ENCODE results near the gene BMP6. TPM values are rescaled to one million over a fixed set of nuclear protein-coding genes. Genes with fewer than 3 reads are reported as not detected.
A peak's percentile ranks its signal among the peaks of the same experiment; 100 is the strongest.

BMP6 gene
- total RNA-seq, 1 experiment from 2014 or later, result 0.15 TPM

GRCh38 chr6:7759320-7759719 is 33.4 kb downstream of the BMP6 start:
- Histone ChIP-seq H3K27ac (ENCODE audit: low read length) (no peak overlapping the region), H3K9ac (ENCODE audit: low read length) (no peak overlapping the region), H3K9me2 (replicated peaks; ENCODE audit: low read length) (no peaks in the 10 kb centered on the region), H3K4me2 (ENCODE audit: low read length) (no peak overlapping the region), H3K9me3 (ENCODE audit: low read length) (no peaks in the 10 kb centered on the region), H4K20me1 (ENCODE audit: low read length) (no peaks in the 10 kb centered on the region), H2AFZ (ENCODE audit: low read length) (no peak overlapping the region), H3K4me1 (ENCODE audit: insufficient read depth, low read length) (peaks cover 24% of the 10 kb centered on the region), H3K79me2 (ENCODE audit: low read length) (no peaks in the 10 kb centered on the region), H3F3A (ENCODE audit: low read length, unreplicated experiment) (no peaks in the 10 kb centered on the region), H3K4me3 (ENCODE audit: low read length) (no peak overlapping the region), H3K27me3 (ENCODE audit: low read length) (no peaks in the 10 kb centered on the region), H3K36me3 (ENCODE audit: low read depth, low read length) (no peaks in the 10 kb centered on the region)
- no peak for TF ChIP-seq EZH2phosphoT487 (IDR thresholded peaks at IDR 0.05; ENCODE audit: borderline replicate concordance, low read length)
- no peak for TF ChIP-seq EZH2 (IDR thresholded peaks at IDR 0.05; ENCODE audit: low read length, unreplicated experiment)
- TF ChIP-seq CTCF (conservative IDR thresholded peaks at IDR 0.05; ENCODE audit: low read depth, low read length), result no peak
- DNase-seq, result no peak
- no peak for ATAC-seq
- intact Hi-C loops (cut with micrococcal nuclease), result no loop called here
- POLR2A ChIA-PET (ENCODE audit: unreplicated experiment), result interaction anchor here (0.6 kb wide), 2 partner anchors 221 to 280 kb away, joined by 11 to 33 read pairs; no protein-coding TSS in a partner anchor
- CTCF ChIA-PET, result no interaction called here
- no TSS peak for BruUV-seq (replicated peaks)

DNA sequence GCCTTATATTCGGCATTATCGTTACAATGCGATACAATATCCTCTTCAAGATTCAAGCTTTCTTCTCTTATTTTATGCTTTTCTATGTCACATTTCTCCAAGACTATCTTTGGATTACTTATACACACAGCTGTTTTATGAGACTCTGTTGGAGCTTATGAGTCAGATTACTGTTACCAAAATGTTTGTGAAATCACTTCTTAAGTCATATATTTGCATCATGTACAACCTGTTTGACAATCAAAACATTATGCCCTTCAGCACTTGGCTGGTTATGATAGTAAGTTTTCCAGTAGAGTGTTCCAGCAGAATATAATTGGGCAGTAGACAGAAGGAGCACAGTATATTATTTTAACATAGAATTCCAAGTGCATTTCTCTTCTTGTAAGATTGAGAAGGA is 35.2 kb downstream of the BMP6 start:
- Histone ChIP-seq H3K9me2 (replicated peaks; ENCODE audit: low read length) (no peaks in the 10 kb centered on the region), H3K79me2 (ENCODE audit: low read length) (no peaks in the 10 kb centered on the region), H3K9me3 (ENCODE audit: low read length) (no peaks in the 10 kb centered on the region), H2AFZ (ENCODE audit: low read length) (no peak overlapping the region), H3F3A (ENCODE audit: low read length, unreplicated experiment) (no peaks in the 10 kb centered on the region), H3K27ac (ENCODE audit: low read length) (no peak overlapping the region), H3K27me3 (ENCODE audit: low read length) (no peaks in the 10 kb centered on the region), H3K4me3 (ENCODE audit: low read length) (no peak overlapping the region), H3K9ac (ENCODE audit: low read length) (no peak overlapping the region), H3K36me3 (ENCODE audit: low read depth, low read length) (no peaks in the 10 kb centered on the region), H4K20me1 (ENCODE audit: low read length) (no peaks in the 10 kb centered on the region), H3K4me2 (ENCODE audit: low read length) (no peak overlapping the region), H3K4me1 (ENCODE audit: insufficient read depth, low read length) (peaks cover 30% of the 10 kb centered on the region)
- no peak for TF ChIP-seq EZH2phosphoT487 (IDR thresholded peaks at IDR 0.05; ENCODE audit: borderline replicate concordance, low read length)
- no peak for TF ChIP-seq EZH2 (IDR thresholded peaks at IDR 0.05; ENCODE audit: low read length, unreplicated experiment)
- TF ChIP-seq CTCF (conservative IDR thresholded peaks at IDR 0.05; ENCODE audit: low read depth, low read length), result no peak
- POLR2A ChIA-PET (ENCODE audit: unreplicated experiment), result no interaction called here
- no TSS peak for BruUV-seq (replicated peaks)
- peak; percentile 75 for DNase-seq
- peak; percentile 29; the same call in 1 of the 2 replicates for ATAC-seq
- intact Hi-C loops (cut with micrococcal nuclease), result no loop called here
- CTCF ChIA-PET, result no interaction called here

- H2AFZ ChIP-seq (ENCODE audit: low read length), result no peak overlapping the region
- DNase-seq (no peak), ATAC-seq (no peak)
- peaks cover 33% of the 10 kb centered on the region for H3K4me1 ChIP-seq (ENCODE audit: insufficient read depth, low read length)
- no peak overlapping the region for H3K4me3 ChIP-seq (ENCODE audit: low read length)
- no peaks in the 10 kb centered on the region for H3F3A ChIP-seq (ENCODE audit: low read length, unreplicated experiment)
- ChIA-PET POLR2A (ENCODE audit: unreplicated experiment) (no interaction called here), CTCF (no interaction called here)
- no peaks in the 10 kb centered on the region for H3K9me3 ChIP-seq (ENCODE audit: low read length)
- intact Hi-C loops (cut with micrococcal nuclease), result no loop called here
- no peaks in the 10 kb centered on the region for H3K27me3 ChIP-seq (ENCODE audit: low read length)
- H3K9me2 ChIP-seq (replicated peaks; ENCODE audit: low read length), result no peaks in the 10 kb centered on the region
- no peak overlapping the region for H3K9ac ChIP-seq (ENCODE audit: low read length)
- no peak overlapping the region for H3K27ac ChIP-seq (ENCODE audit: low read length)
- no peaks in the 10 kb centered on the region for H3K79me2 ChIP-seq (ENCODE audit: low read length)
- no TSS peak for BruUV-seq (replicated peaks)
- H3K36me3 ChIP-seq (ENCODE audit: low read depth, low read length), result no peaks in the 10 kb centered on the region
- no peak overlapping the region for H3K4me2 ChIP-seq (ENCODE audit: low read length)
- TF ChIP-seq CTCF (conservative IDR thresholded peaks at IDR 0.05; ENCODE audit: low read depth, low read length), result no peak
- no peak for TF ChIP-seq EZH2 (IDR thresholded peaks at IDR 0.05; ENCODE audit: low read length, unreplicated experiment)
- no peak for TF ChIP-seq EZH2phosphoT487 (IDR thresholded peaks at IDR 0.05; ENCODE audit: borderline replicate concordance, low read length)
- H4K20me1 ChIP-seq (ENCODE audit: low read length), result no peaks in the 10 kb centered on the region
These were observed 36.9 kb downstream of the BMP6 start for GRCh38 chr6:7762760-7763159.

Data from PC-3 (cell line).